ENCODE results near the gene PPM1G.

The PPM1G gene

GRCh38 chr2:27350106-27350693 lies 59.2 kb downstream of the PPM1G start:
- Histone ChIP-seq H3K4me3 (ENCODE audit: low read depth in 1 of 2, low read length in 2 of 2) (no peak overlapping the region), H3K36me3 (ENCODE audit: insufficient read depth, low read length) (peaks cover 9% of the 10 kb centered on the region), H3K79me2 (ENCODE audit: insufficient read depth, low read length) (peaks cover 95% of the 10 kb centered on the region), H3K4me1 (ENCODE audit: insufficient read depth, low read length) (peaks cover 15% of the 10 kb centered on the region), H3K27ac (ENCODE audit: low read length) (no peak overlapping the region), H3K9ac (ENCODE audit: low read depth, low read length) (no peak overlapping the region), H2AFZ (ENCODE audit: low read depth, low read length) (no peak overlapping the region), H4K20me1 (ENCODE audit: insufficient read depth, low read length) (peaks cover 42% of the 10 kb centered on the region; the same call in 1 of the 2 replicates), H3K4me2 (ENCODE audit: insufficient read depth, low read length) (no peak overlapping the region), H3K27me3 (ENCODE audit: insufficient read depth, low read length, poor library complexity) (no peaks in the 10 kb centered on the region), H3K9me3 (ENCODE audit: insufficient read depth, low read length, severe bottlenecking) (no peaks in the 10 kb centered on the region)
- TF ChIP-seq EZH2 (IDR thresholded peaks at IDR 0.05; ENCODE audit: borderline replicate concordance, low read depth, low read length, severe bottlenecking): no peak
- no peak for TF ChIP-seq CTCF (IDR thresholded peaks at IDR 0.05; ENCODE audit: borderline replicate concordance, extremely low read depth, low read length, poor library complexity, severe bottlenecking)
- no peak for ATAC-seq (ENCODE audit: insufficient read depth, low read depth)
- DNase-seq: no peak

GRCh38 chr2:27347641-27348040 lies 61.8 kb downstream of the PPM1G start:
- no peak overlapping the region for H3K4me2 ChIP-seq (ENCODE audit: insufficient read depth, low read length)
- no peaks in the 10 kb centered on the region for H3K9me3 ChIP-seq (ENCODE audit: insufficient read depth, low read length, severe bottlenecking)
- H2AFZ ChIP-seq (ENCODE audit: low read depth, low read length): no peak overlapping the region
- DNase-seq (no peak), ATAC-seq (ENCODE audit: insufficient read depth, low read depth) (no peak)
- no peak overlapping the region for H3K27ac ChIP-seq (ENCODE audit: low read length)
- no peak overlapping the region for H3K4me3 ChIP-seq (ENCODE audit: low read depth in 1 of 2, low read length in 2 of 2)
- no peaks in the 10 kb centered on the region for H3K4me1 ChIP-seq (ENCODE audit: insufficient read depth, low read length)
- peaks cover 52% of the 10 kb centered on the region; the same call in 1 of the 2 replicates for H4K20me1 ChIP-seq (ENCODE audit: insufficient read depth, low read length)
- H3K79me2 ChIP-seq (ENCODE audit: insufficient read depth, low read length): peaks cover 92% of the 10 kb centered on the region
- peaks cover 21% of the 10 kb centered on the region for H3K36me3 ChIP-seq (ENCODE audit: insufficient read depth, low read length)
- H3K27me3 ChIP-seq (ENCODE audit: insufficient read depth, low read length, poor library complexity): no peaks in the 10 kb centered on the region
- no peak overlapping the region for H3K9ac ChIP-seq (ENCODE audit: low read depth, low read length)
- no peak for TF ChIP-seq EZH2 (IDR thresholded peaks at IDR 0.05; ENCODE audit: borderline replicate concordance, low read depth, low read length, severe bottlenecking)
- TF ChIP-seq CTCF (IDR thresholded peaks at IDR 0.05; ENCODE audit: borderline replicate concordance, extremely low read depth, low read length, poor library complexity, severe bottlenecking): no peak

GRCh38 chr2:27336173-27336572 lies 73.2 kb downstream of the PPM1G start:
- no peaks in the 10 kb centered on the region for H3K4me1 ChIP-seq (ENCODE audit: insufficient read depth, low read length)
- H3K9ac ChIP-seq (ENCODE audit: low read depth, low read length): no peak overlapping the region
- no peaks in the 10 kb centered on the region for H3K27me3 ChIP-seq (ENCODE audit: insufficient read depth, low read length, poor library complexity)
- H3K79me2 ChIP-seq (ENCODE audit: insufficient read depth, low read length): no peaks in the 10 kb centered on the region
- H2AFZ ChIP-seq (ENCODE audit: low read depth, low read length): no peak overlapping the region
- ATAC-seq (ENCODE audit: insufficient read depth, low read depth) (no peak), DNase-seq (no peak)
- H3K27ac ChIP-seq (ENCODE audit: low read length): no peak overlapping the region
- H3K4me3 ChIP-seq (ENCODE audit: low read depth in 1 of 2, low read length in 2 of 2): no peak overlapping the region
- no peak overlapping the region for H3K4me2 ChIP-seq (ENCODE audit: insufficient read depth, low read length)
- TF ChIP-seq CTCF (IDR thresholded peaks at IDR 0.05; ENCODE audit: borderline replicate concordance, extremely low read depth, low read length, poor library complexity, severe bottlenecking): no peak
- no peak for TF ChIP-seq EZH2 (IDR thresholded peaks at IDR 0.05; ENCODE audit: borderline replicate concordance, low read depth, low read length, severe bottlenecking)
- no peaks in the 10 kb centered on the region; the same call in 1 of the 2 replicates for H4K20me1 ChIP-seq (ENCODE audit: insufficient read depth, low read length)
- peaks cover 84% of the 10 kb centered on the region for H3K36me3 ChIP-seq (ENCODE audit: insufficient read depth, low read length)
- H3K9me3 ChIP-seq (ENCODE audit: insufficient read depth, low read length, severe bottlenecking): no peaks in the 10 kb centered on the region

Data from DND-41 (cell line).